HG03064 (cell line): ENCODE measurements around the gene GANC.

Source experiments
- ATAC-seq: cut with Tn5 transposase; IDR thresholded peaks from one replicate; pipeline ENCODE4 v1.9.1; 2021; ENCODE audit warnings: low read depth; ENCODE audit not compliant: unreplicated experiment

Gene GANC

GRCh38 chr15:42373936-42374335, 100.9 kb downstream of the GANC start:
- ATAC-seq: no peak

- no peak for ATAC-seq
Observed at GRCh38 chr15:42374810-42375209, 101.8 kb downstream of the GANC start.

- ATAC-seq: no peak
Observed at GRCh38 chr15:42375252-42375651, 102.3 kb downstream of the GANC start.

- ATAC-seq: no peak
Observed at GRCh38 chr15:42375941-42376340, 102.9 kb downstream of the GANC start.

GRCh38 chr15:42378011-42378410, 105.0 kb downstream of the GANC start:
- ATAC-seq: no peak

- ATAC-seq: no peak
Observed at GRCh38 chr15:42384597-42384996, 111.6 kb downstream of the GANC start.

GRCh38 chr15:42385206-42385979, 112.4 kb downstream of the GANC start:
- ATAC-seq: no peak

- no peak for ATAC-seq
Observed at GRCh38 chr15:42385980-42386700, 113.1 kb downstream of the GANC start.

GRCh38 chr15:42387603-42388002, 114.6 kb downstream of the GANC start:
- no peak for ATAC-seq

GRCh38 chr15:42392309-42393024, 119.5 kb downstream of the GANC start:
- ATAC-seq: no peak

GRCh38 chr15:42394106-42394505, 121.1 kb downstream of the GANC start:
- no peak for ATAC-seq

- no peak for ATAC-seq
Observed at GRCh38 chr15:42395838-42396237, 122.8 kb downstream of the GANC start.

- no peak for ATAC-seq
Observed at GRCh38 chr15:42401544-42402454, 128.8 kb downstream of the GANC start.

GRCh38 chr15:42402455-42403205, 129.6 kb downstream of the GANC start:
- no peak for ATAC-seq

- no peak for ATAC-seq
Observed at GRCh38 chr15:42403389-42403788, 130.4 kb downstream of the GANC start.

GRCh38 chr15:42404461-42405235, 131.6 kb downstream of the GANC start:
- ATAC-seq: no peak

- no peak for ATAC-seq
Observed at GRCh38 chr15:42405863-42406482, 133.0 kb downstream of the GANC start.
